Hepatocyte (in vitro differentiated cells): ENCODE measurements around the gene DERL3. TPM values are rescaled to one million over a fixed set of nuclear protein-coding genes. Genes with fewer than 3 reads are reported as not detected.
A peak's percentile ranks its signal among the peaks of the same experiment; 100 is the strongest.

ENCODE experiments used
- DNase-seq: peaks from one replicate; pipeline ENCODE4 v3.0.0-alpha.2; 2016; ENCODE audit warnings: low spot score
- H2AFZ ChIP-seq: fragments of 200-600 bp; sonication (generic); 2 replicates; pipeline ENCODE4 v1.6.0; 2016; ENCODE audit warnings: antibody characterized with exemption, mild to moderate bottlenecking
- H3K27ac ChIP-seq: fragments of 200-600 bp; sonication (generic); 2 replicates; pipeline ENCODE4 v1.5.1; 2016; ENCODE audit warnings: mild to moderate bottlenecking
- H3K27me3 ChIP-seq: fragments of 200-600 bp; sonication (generic); 2 replicates; pipeline ENCODE4 v1.6.1; 2016
- H3K36me3 ChIP-seq: fragments of 200-600 bp; sonication (generic); replicated peaks from 2 replicates; pipeline ENCODE4 v1.5.1; 2016; ENCODE audit warnings: low read depth; ENCODE audit not compliant: insufficient read depth
- H3K4me1 ChIP-seq: fragments of 200-600 bp; sonication (generic); 2 replicates; pipeline ENCODE4 v1.5.1; 2016; ENCODE audit warnings: mild to moderate bottlenecking, moderate library complexity; ENCODE audit not compliant: insufficient read depth
- H3K4me2 ChIP-seq: fragments of 200-600 bp; sonication (generic); 2 replicates; pipeline ENCODE4 v1.6.0; 2016
- H3K4me3 ChIP-seq: fragments of 200-600 bp; sonication (generic); 2 replicates; pipeline ENCODE4 v1.5.1; 2016; ENCODE audit warnings: mild to moderate bottlenecking
- H3K79me2 ChIP-seq: fragments of 200-600 bp; sonication (generic); 2 replicates; pipeline ENCODE4 v1.6.0; 2017; ENCODE audit warnings: mild to moderate bottlenecking
- H3K9me2 ChIP-seq: fragments of 200-600 bp; sonication (generic); replicated peaks from 2 replicates; pipeline ENCODE4 v1.6.0; 2017; ENCODE audit warnings: mild to moderate bottlenecking; ENCODE audit not compliant: insufficient read depth
- H3K9me3 ChIP-seq: fragments of 200-600 bp; sonication (generic); 2 replicates; pipeline ENCODE4 v1.5.1; 2016; ENCODE audit warnings: low read depth, mild to moderate bottlenecking
- H4K20me1 ChIP-seq: fragments of 200-600 bp; sonication (generic); 2 replicates; pipeline ENCODE4 v1.6.0; 2016; ENCODE audit warnings: mild to moderate bottlenecking; ENCODE audit not compliant: insufficient read depth, poor library complexity, severe bottlenecking
- EZH2 ChIP-seq: fragments of 200-600 bp; sonication (generic); IDR thresholded peaks from 2 replicates; pipeline ENCODE4 v1.6.1; 2016; ENCODE audit warnings: antibody characterized with exemption, mild to moderate bottlenecking, borderline replicate concordance
- EZH2phosphoT487 ChIP-seq: fragments of 200-600 bp; sonication (generic); IDR thresholded peaks from one replicate; pipeline ENCODE4 v1.6.1; 2018; ENCODE audit warnings: antibody characterized with exemption, mild to moderate bottlenecking, low read depth, moderate library complexity; ENCODE audit not compliant: unreplicated experiment, severe bottlenecking
- WGBS: methylation state at CpG from one replicate; pipeline ENCODE4 v1.1.6; 2016; ENCODE audit warnings: low lambda C conversion rate; ENCODE audit errors: missing lambda C conversion rate; 5-methylcytosine and 5-hydroxymethylcytosine counted together
- polyA plus RNA-seq: library from polyadenylated mRNA; unstranded; fragments of >200 nt; fragmentation: Nextera tagmentation; extraction: Ambion mirVana; gene quantifications from 2 replicates; pipeline ENCODE4 v1.2.1, GENCODE V29; 2016
- total RNA-seq: library from RNA; depleted of rRNA; stranded (reverse); fragments of >200 nt; gene quantifications from 2 replicates; pipeline ENCODE4 v1.2.3, GENCODE V29; 2014
- TF ChIP-seq, protein P1 (sequence below): fragments of 200-600 bp; sonication (generic); IDR thresholded peaks from 2 replicates; pipeline ENCODE4 v1.5.1; 2016; ENCODE audit warnings: antibody characterized with exemption, mild to moderate bottlenecking; ENCODE audit not compliant: poor library complexity

Gene DERL3
- total and polyA plus RNA-seq, 2 experiments from 2014 or later, result 1.6 to 6.1 TPM

DNA sequence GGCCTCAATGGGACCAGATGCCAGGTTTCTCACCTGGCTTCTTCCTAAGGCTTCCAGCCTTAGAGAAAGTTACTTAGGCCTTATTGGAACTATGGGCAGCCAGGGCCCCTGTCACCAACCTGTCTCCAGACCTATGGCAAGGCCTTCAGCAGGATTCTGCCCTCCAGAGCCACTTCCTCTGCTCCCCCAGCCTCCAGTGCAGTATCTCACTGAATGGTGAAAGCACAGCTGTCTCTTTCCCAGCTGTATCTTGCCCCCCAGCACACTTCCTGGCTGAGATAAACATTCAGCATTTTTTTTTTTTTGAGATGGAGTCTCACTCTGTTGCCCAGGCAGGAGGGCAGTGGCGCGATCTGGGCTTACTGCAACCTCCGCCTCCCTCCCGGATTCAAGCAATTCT, 20.4 kb upstream of the DERL3 start:
- no peaks in the 10 kb centered on the region for H3K9me3 ChIP-seq
- H3K27ac ChIP-seq, result no peak overlapping the region
- no peak overlapping the region for H3K4me3 ChIP-seq
- no peaks in the 10 kb centered on the region for H3K27me3 ChIP-seq
- peaks cover 11% of the 10 kb centered on the region for H3K4me1 ChIP-seq
- H3K4me2 ChIP-seq, result peak overlapping the region; percentile 90
- H3K9me2 ChIP-seq, result no peaks in the 10 kb centered on the region
- TF ChIP-seq EZH2phosphoT487 (no peak), EZH2 (no peak)
- TF ChIP-seq, protein P1, sequence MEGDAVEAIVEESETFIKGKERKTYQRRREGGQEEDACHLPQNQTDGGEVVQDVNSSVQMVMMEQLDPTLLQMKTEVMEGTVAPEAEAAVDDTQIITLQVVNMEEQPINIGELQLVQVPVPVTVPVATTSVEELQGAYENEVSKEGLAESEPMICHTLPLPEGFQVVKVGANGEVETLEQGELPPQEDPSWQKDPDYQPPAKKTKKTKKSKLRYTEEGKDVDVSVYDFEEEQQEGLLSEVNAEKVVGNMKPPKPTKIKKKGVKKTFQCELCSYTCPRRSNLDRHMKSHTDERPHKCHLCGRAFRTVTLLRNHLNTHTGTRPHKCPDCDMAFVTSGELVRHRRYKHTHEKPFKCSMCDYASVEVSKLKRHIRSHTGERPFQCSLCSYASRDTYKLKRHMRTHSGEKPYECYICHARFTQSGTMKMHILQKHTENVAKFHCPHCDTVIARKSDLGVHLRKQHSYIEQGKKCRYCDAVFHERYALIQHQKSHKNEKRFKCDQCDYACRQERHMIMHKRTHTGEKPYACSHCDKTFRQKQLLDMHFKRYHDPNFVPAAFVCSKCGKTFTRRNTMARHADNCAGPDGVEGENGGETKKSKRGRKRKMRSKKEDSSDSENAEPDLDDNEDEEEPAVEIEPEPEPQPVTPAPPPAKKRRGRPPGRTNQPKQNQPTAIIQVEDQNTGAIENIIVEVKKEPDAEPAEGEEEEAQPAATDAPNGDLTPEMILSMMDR, result no peak
- DNase-seq, result no peak
- H3K36me3 ChIP-seq, result no peaks in the 10 kb centered on the region
- no peaks in the 10 kb centered on the region for H4K20me1 ChIP-seq
- H2AFZ ChIP-seq, result no peak overlapping the region
- H3K79me2 ChIP-seq, result peaks cover 18% of the 10 kb centered on the region
- 98% methylated on average over 4 of the region's 4 CpGs for WGBS

DNA sequence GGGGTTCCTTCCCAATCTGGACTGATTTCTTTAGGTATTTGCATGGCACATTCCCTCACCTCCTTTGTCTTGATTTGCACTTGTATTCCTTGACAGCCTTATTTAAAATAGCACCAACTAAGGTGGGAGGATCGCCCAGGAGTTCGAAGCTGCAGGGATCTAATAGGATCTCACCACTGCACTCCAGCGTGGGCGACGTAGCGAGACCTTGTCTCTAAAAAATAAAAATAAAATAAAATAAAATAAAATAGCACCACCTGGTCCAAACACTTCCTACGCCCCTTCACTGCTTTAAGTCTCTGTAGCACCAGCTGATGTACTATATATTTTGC, 19.6 kb upstream of the DERL3 start:
- TF ChIP-seq EZH2phosphoT487 (no peak), EZH2 (no peak)
- TF ChIP-seq, protein P1, result no peak
- 64% methylated on average over 7 of the region's 7 CpGs for WGBS
- Histone ChIP-seq H2AFZ (no peak overlapping the region), H3K4me1 (peaks cover 11% of the 10 kb centered on the region), H4K20me1 (no peaks in the 10 kb centered on the region), H3K4me3 (peak overlapping the region; percentile 87), H3K9me3 (no peaks in the 10 kb centered on the region), H3K9me2 (no peaks in the 10 kb centered on the region), H3K4me2 (peak overlapping the region; percentile 90), H3K79me2 (peaks cover 18% of the 10 kb centered on the region), H3K27ac (no peak overlapping the region), H3K27me3 (no peaks in the 10 kb centered on the region), H3K36me3 (no peaks in the 10 kb centered on the region)
- no peak for DNase-seq

DNA sequence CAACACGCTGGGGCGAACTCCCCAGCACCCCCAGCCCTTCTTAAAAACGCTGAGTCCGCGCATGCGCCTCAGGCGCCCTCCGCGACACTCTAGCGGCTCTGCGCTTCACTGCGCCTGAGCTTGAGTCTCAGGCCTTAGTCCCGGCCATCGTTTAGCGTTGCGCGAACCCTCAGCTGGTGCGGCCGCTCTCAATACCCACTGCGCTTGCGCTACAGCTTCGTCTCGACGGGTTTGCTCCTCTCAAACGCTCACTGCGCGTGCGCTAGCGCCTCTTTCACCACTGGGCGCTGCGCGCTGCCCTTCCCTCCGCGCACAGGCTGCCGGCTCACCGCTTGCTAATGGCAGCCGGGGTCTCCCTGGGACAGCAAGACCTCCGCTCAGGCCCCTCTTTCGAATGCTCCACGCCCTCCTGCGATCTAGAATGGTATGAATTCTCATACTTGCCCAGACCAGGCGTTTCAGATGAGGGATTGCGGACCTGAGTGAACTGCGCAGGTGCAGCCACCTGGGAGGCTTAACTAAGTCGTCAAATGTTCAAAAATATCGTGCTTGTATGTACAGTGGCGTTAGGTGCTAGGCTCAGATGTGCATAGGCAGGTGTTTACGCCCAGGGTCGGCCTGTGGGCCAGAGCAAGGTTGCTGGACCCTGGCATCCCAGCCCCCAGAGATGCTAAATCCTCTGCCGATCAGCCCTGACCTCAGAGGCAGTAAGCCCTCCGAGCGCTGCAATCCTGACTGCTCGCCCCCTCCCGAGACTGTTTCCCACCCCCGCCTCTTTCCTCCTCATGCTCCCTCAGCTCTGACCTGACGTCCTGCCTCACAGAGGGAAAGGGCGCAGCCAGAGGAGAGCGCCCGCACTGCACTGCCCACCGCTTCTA, 19.0 kb upstream of the DERL3 start, which contains the start of gene SLC2A11:
TSS of gene SLC2A11 (plus strand) at position 270 of the 878 bp plus-strand sequence. CDS start at position 395, 125 bp downstream.
- Histone ChIP-seq H3K9me3 (no peaks in the 10 kb centered on the region), H3K4me3 (peak within 1 kb of the TSS; percentile 87), H3K4me2 (peak within 1 kb of the TSS; percentile 97), H3K36me3 (no peaks in the 10 kb centered on the region), H3K27ac (peak within 1 kb of the TSS; percentile 91), H3K79me2 (peaks cover 18% of the 10 kb centered on the region), H4K20me1 (no peaks in the 10 kb centered on the region), H3K9me2 (no peaks in the 10 kb centered on the region), H2AFZ (peak within 1 kb of the TSS; percentile 86), H3K27me3 (no peaks in the 10 kb centered on the region), H3K4me1 (peaks cover 11% of the 10 kb centered on the region)
- DNase-seq, result peak; percentile 100
- WGBS, result 1% methylated on average over 57 of the region's 60 CpGs
- TF ChIP-seq EZH2 (no peak), EZH2phosphoT487 (no peak)
- TF ChIP-seq, protein P1, result peak; percentile 21
